ENCODE measurements around the gene QARS1.

The QARS1 gene

GRCh38 chr3:49076116-49076515 is 28.4 kb downstream of the QARS1 start:
- TF ChIP-seq CTCF (IDR thresholded peaks at IDR 0.05; ENCODE audit: low read depth, low read length) = no peak

GRCh38 chr3:49058011-49058410 is 46.5 kb downstream of the QARS1 start:
- no peak for DNase-seq (ENCODE audit: low read depth in 2 of 2)
- no peak for TF ChIP-seq CTCF (IDR thresholded peaks at IDR 0.05; ENCODE audit: low read depth, low read length)
- no peak overlapping the region for H3K4me3 ChIP-seq (replicated peaks in 1 of 2; ENCODE audit: low read depth in 2 of 2, low read length in 2 of 2)

More at GRCh38 chr3:49076116-49076515, 28.4 kb downstream of the QARS1 start:
- DNase-seq (ENCODE audit: low read depth in 2 of 2) = no peak
- H3K4me3 ChIP-seq (replicated peaks in 1 of 2; ENCODE audit: low read depth in 2 of 2, low read length in 2 of 2) = no peak overlapping the region

- no peak for TF ChIP-seq CTCF (IDR thresholded peaks at IDR 0.05; ENCODE audit: low read depth, low read length)
- DNase-seq (ENCODE audit: low read depth in 2 of 2) = no peak
- no peak overlapping the region for H3K4me3 ChIP-seq (replicated peaks in 1 of 2; ENCODE audit: low read depth in 2 of 2, low read length in 2 of 2)
Observed at GRCh38 chr3:49057268-49057667, 47.3 kb downstream of the QARS1 start.

GRCh38 chr3:49054344-49054862 is 50.2 kb downstream of the QARS1 start:
- no peak for TF ChIP-seq CTCF (IDR thresholded peaks at IDR 0.05; ENCODE audit: low read depth, low read length)
- DNase-seq (ENCODE audit: low read depth in 2 of 2) = no peak
- H3K4me3 ChIP-seq (replicated peaks in 1 of 2; ENCODE audit: low read depth in 2 of 2, low read length in 2 of 2) = no peak overlapping the region

- H3K4me3 ChIP-seq (replicated peaks in 1 of 2; ENCODE audit: low read depth in 2 of 2, low read length in 2 of 2) = no peak overlapping the region
- no peak for DNase-seq (ENCODE audit: low read depth in 2 of 2)
- no peak for TF ChIP-seq CTCF (IDR thresholded peaks at IDR 0.05; ENCODE audit: low read depth, low read length)
Observed at GRCh38 chr3:49053543-49053942, 51.0 kb downstream of the QARS1 start.
